C4-2B (cell line): ENCODE measurements around the gene DBF4B.
"Not testable (repeated sequence)": the region's sequence is repeated elsewhere in the genome, so short reads cannot be mapped to it uniquely, and the experiment has no call there.

Source experiments
- CTCF ChIP-seq: fragments of 450-650 bp; conservative IDR thresholded peaks from 2 replicates; pipeline ENCODE4 v1.5.1; 2017; ENCODE audit warnings: mild to moderate bottlenecking
- ZFX ChIP-seq: fragments of 450-650 bp; IDR thresholded peaks from 2 replicates; pipeline ENCODE4 v1.6.1; 2017

- not testable (repeated sequence) for TF ChIP-seq CTCF, ZFX
Observed at GRCh38 chr17:44683303-44683702, 25.2 kb upstream of the DBF4B start.
